ENCODE measurements around the gene R3HCC1L.

DNA sequence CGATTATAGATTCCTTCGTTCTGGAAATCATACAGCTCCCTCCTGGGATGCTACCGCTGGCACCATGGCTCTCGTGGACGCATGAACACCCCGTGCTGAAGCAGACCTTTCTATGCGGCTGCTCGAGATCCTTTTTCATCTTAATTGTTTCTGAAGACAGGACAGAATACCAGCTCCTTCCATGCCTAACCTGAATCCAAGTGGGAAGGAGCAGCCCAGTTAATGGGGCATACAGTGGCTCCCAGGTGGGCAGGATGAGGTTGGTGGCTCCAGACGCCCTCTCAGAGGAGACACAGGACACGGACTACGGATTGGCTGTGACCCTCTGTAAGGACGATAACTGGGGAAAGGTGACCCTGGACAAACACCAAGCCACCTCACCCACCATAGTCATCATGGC lies 152.0 kb downstream of the R3HCC1L start:
- TF ChIP-seq, protein P1, sequence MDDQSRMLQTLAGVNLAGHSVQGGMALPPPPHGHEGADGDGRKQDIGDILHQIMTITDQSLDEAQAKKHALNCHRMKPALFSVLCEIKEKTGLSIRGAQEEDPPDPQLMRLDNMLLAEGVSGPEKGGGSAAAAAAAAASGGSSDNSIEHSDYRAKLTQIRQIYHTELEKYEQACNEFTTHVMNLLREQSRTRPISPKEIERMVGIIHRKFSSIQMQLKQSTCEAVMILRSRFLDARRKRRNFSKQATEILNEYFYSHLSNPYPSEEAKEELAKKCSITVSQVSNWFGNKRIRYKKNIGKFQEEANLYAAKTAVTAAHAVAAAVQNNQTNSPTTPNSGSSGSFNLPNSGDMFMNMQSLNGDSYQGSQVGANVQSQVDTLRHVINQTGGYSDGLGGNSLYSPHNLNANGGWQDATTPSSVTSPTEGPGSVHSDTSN (CRISPR knock-in tag; IDR thresholded peaks at IDR 0.05), result no peak
- TF ChIP-seq ZNF777 (tag by site-specific recombination; IDR thresholded peaks at IDR 0.05; ENCODE audit: borderline replicate concordance) (no peak), ZNF175 (tag by site-specific recombination; IDR thresholded peaks at IDR 0.05) (no peak)
- TF ChIP-seq, protein P2, sequence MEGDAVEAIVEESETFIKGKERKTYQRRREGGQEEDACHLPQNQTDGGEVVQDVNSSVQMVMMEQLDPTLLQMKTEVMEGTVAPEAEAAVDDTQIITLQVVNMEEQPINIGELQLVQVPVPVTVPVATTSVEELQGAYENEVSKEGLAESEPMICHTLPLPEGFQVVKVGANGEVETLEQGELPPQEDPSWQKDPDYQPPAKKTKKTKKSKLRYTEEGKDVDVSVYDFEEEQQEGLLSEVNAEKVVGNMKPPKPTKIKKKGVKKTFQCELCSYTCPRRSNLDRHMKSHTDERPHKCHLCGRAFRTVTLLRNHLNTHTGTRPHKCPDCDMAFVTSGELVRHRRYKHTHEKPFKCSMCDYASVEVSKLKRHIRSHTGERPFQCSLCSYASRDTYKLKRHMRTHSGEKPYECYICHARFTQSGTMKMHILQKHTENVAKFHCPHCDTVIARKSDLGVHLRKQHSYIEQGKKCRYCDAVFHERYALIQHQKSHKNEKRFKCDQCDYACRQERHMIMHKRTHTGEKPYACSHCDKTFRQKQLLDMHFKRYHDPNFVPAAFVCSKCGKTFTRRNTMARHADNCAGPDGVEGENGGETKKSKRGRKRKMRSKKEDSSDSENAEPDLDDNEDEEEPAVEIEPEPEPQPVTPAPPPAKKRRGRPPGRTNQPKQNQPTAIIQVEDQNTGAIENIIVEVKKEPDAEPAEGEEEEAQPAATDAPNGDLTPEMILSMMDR (tag by site-specific recombination; IDR thresholded peaks at IDR 0.05), result no peak
- TF ChIP-seq, protein P3, sequence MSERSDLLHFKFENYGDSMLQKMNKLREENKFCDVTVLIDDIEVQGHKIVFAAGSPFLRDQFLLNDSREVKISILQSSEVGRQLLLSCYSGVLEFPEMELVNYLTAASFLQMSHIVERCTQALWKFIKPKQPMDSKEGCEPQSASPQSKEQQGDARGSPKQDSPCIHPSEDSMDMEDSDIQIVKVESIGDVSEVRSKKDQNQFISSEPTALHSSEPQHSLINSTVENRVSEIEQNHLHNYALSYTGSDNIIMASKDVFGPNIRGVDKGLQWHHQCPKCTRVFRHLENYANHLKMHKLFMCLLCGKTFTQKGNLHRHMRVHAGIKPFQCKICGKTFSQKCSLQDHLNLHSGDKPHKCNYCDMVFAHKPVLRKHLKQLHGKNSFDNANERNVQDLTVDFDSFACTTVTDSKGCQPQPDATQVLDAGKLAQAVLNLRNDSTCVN (tag by site-specific recombination; optimal IDR thresholded peaks at IDR 0.05), result no peak

All from HEK293 (cell line).